IMR-90 (cell line): ENCODE data around the gene ADARB2. TPM values are rescaled to one million over a fixed set of nuclear protein-coding genes. Genes with fewer than 3 reads are reported as not detected.

Experiments used
- ATAC-seq: fragments of 200-7000 bp; cut with Tn5 transposase; 2 replicates; pipeline ENCODE4 v1.9.1; 2020; ENCODE audit warnings: low read depth, mild to moderate bottlenecking, moderate library complexity
- BruUV-seq: library from RNA; stranded (reverse); fragments of 400-500 nt; replicated peaks from 2 replicates; lab custom pipeline; 2021; lab: Mats Ljungman, UMichigan
- CTCF ChIA-PET: fragments of 300-600 bp; formaldehyde crosslinking; extraction: SDS; loops from one replicate; lab custom pipeline; 2021; ENCODE audit warnings: antibody characterized with exemption; lab: Yijun Ruan, JAX
- POLR2A ChIA-PET: fragments of 300-600 bp; sonication (Branson Sonifier 250); formaldehyde crosslinking; loops from one replicate; lab custom pipeline; 2022; ENCODE audit warnings: antibody characterized with exemption; ENCODE audit not compliant: unreplicated experiment; lab: Charles Lee
- DNase-seq: peaks from one replicate; pipeline ENCODE4 v3.0.0; 2013
- H2AFZ ChIP-seq: replicated peaks from 2 replicates; pipeline ENCODE3; 2013; ENCODE audit warnings: low read length, mild to moderate bottlenecking; ENCODE audit not compliant: poor library complexity
- H2AK5ac ChIP-seq: 2 replicates; pipeline ENCODE4 v1.6.1; 2013; ENCODE audit warnings: low read depth, low read length, inconsistent platforms
- H2AK9ac ChIP-seq: replicated peaks from 2 replicates; pipeline ENCODE3; 2013; ENCODE audit warnings: mild to moderate bottlenecking, low read depth, low read length, moderate library complexity; ENCODE audit not compliant: poor library complexity
- H2BK120ac ChIP-seq: 2 replicates; pipeline ENCODE4 v1.6.1; 2013; ENCODE audit warnings: low read depth, low read length, inconsistent platforms
- H2BK15ac ChIP-seq: 3 replicates; pipeline ENCODE4 v1.6.1; 2013; ENCODE audit warnings: low read depth, low read length, inconsistent platforms
- H2BK20ac ChIP-seq: 2 replicates; pipeline ENCODE4 v1.6.1; 2013; ENCODE audit warnings: low read depth, mild to moderate bottlenecking, inconsistent platforms, low read length, moderate library complexity
- H2BK5ac ChIP-seq: 2 replicates; pipeline ENCODE4 v1.6.1; 2013; ENCODE audit warnings: mild to moderate bottlenecking, low read depth, low read length, inconsistent platforms; ENCODE audit not compliant: poor library complexity, severe bottlenecking
- H3K14ac ChIP-seq: replicated peaks from 2 replicates; pipeline ENCODE4 v1.6.1; 2013; ENCODE audit warnings: low read depth, low read length, inconsistent platforms
- H3K18ac ChIP-seq: 2 replicates; pipeline ENCODE4 v1.6.1; 2013; ENCODE audit warnings: low read depth, low read length, control low read depth
- H3K23ac ChIP-seq: 2 replicates; pipeline ENCODE4 v1.6.1; 2013; ENCODE audit warnings: low read depth, low read length, inconsistent platforms
- H3K27ac ChIP-seq: 2 replicates; pipeline ENCODE4 v1.5.1; 2013; ENCODE audit warnings: mild to moderate bottlenecking, control low read depth, low read length; ENCODE audit not compliant: insufficient read depth
- H3K27me3 ChIP-seq: 2 replicates; pipeline ENCODE4 v1.6.1; 2013; ENCODE audit warnings: low read length; ENCODE audit not compliant: control insufficient read depth, insufficient read depth
- H3K36me3 ChIP-seq: 2 replicates; pipeline ENCODE4 v1.6.1; 2013; ENCODE audit warnings: low read length, mixed read lengths; ENCODE audit not compliant: control insufficient read depth, insufficient read depth
- H3K4ac ChIP-seq: 2 replicates; pipeline ENCODE4 v1.6.1; 2013; ENCODE audit warnings: low read depth, low read length, inconsistent platforms
- H3K4me1 ChIP-seq: 2 replicates; pipeline ENCODE4 v1.6.1; 2013; ENCODE audit warnings: low read length, mixed read lengths; ENCODE audit not compliant: control insufficient read depth, insufficient read depth
- H3K4me2 ChIP-seq: 2 replicates; pipeline ENCODE4 v1.6.1; 2013; ENCODE audit warnings: low read depth, mild to moderate bottlenecking, control low read depth, low read length, moderate library complexity
- H3K4me3 ChIP-seq: 2 replicates; pipeline ENCODE4 v1.5.1; 2013; ENCODE audit warnings: low read depth, mild to moderate bottlenecking, control low read depth, low read length, moderate library complexity; ENCODE audit not compliant: insufficient read depth
- H3K56ac ChIP-seq: 2 replicates; pipeline ENCODE4 v1.6.1; 2013; ENCODE audit warnings: low read length, inconsistent platforms; ENCODE audit not compliant: insufficient read depth; ENCODE audit errors: extremely low read depth
- H3K79me1 ChIP-seq, 2 experiments: 2 replicates each; pipeline ENCODE4 v1.6.1; 2013; ENCODE audit warnings: low read length in 2 of 2, inconsistent platforms in 1 of 2, low read depth in 1 of 2
- H3K9ac ChIP-seq: 2 replicates; pipeline ENCODE4 v1.6.1; 2013; ENCODE audit warnings: low read depth, low read length, control low read depth
- H3K9me1 ChIP-seq: 2 replicates; pipeline ENCODE4 v1.6.1; 2013; ENCODE audit warnings: low read length, inconsistent platforms; ENCODE audit not compliant: insufficient read depth
- H3K9me3 ChIP-seq: 2 replicates; pipeline ENCODE4 v1.6.1; 2013; ENCODE audit warnings: low read length; ENCODE audit not compliant: control insufficient read depth, insufficient read depth
- H4K20me1 ChIP-seq: 2 replicates; pipeline ENCODE4 v1.6.1; 2013; ENCODE audit warnings: low read length, inconsistent platforms; ENCODE audit not compliant: insufficient read depth
- H4K5ac ChIP-seq: 2 replicates; pipeline ENCODE4 v1.6.1; 2013; ENCODE audit warnings: mild to moderate bottlenecking, low read depth, low read length, control low read depth
- H4K8ac ChIP-seq, 2 experiments: 2 replicates each; pipeline ENCODE4 v1.6.1; 2013; ENCODE audit warnings: low read depth in 2 of 2, low read length in 2 of 2, control low read depth in 1 of 2, inconsistent platforms in 1 of 2
- H4K91ac ChIP-seq: 2 replicates; pipeline ENCODE4 v1.6.1; 2013; ENCODE audit warnings: low read depth, low read length, inconsistent platforms; ENCODE audit not compliant: insufficient read depth
- BHLHE40 ChIP-seq: fragments of 150-350 bp; IDR thresholded peaks from 2 replicates; pipeline ENCODE4 v1.6.1; 2016; ENCODE audit warnings: mild to moderate bottlenecking, low read depth, low read length
- CEBPB ChIP-seq: IDR thresholded peaks from 2 replicates; pipeline ENCODE4 v1.6.1; 2012; ENCODE audit warnings: low read depth, low read length, improper control_type of control experiment
- CHD1 ChIP-seq: IDR thresholded peaks from 2 replicates; pipeline ENCODE4 v1.6.1; 2012; ENCODE audit warnings: low read depth, low read length, improper control_type of control experiment
- ELK1 ChIP-seq: fragments of 150-350 bp; IDR thresholded peaks from 2 replicates; pipeline ENCODE4 v1.6.1; 2016; ENCODE audit warnings: low read depth, mild to moderate bottlenecking, low read length, moderate library complexity, borderline replicate concordance
- FOS ChIP-seq: fragments of 150-350 bp; IDR thresholded peaks from 2 replicates; pipeline ENCODE4 v1.6.1; 2016; ENCODE audit warnings: low read depth, low read length
- MAFK ChIP-seq: IDR thresholded peaks from 2 replicates; pipeline ENCODE4 v1.6.1; 2012; ENCODE audit warnings: low read depth, low read length, improper control_type of control experiment
- MAZ ChIP-seq: IDR thresholded peaks from 2 replicates; pipeline ENCODE4 v1.6.1; 2012; ENCODE audit warnings: low read depth, mild to moderate bottlenecking, low read length, improper control_type of control experiment, moderate library complexity, borderline replicate concordance
- MXI1 ChIP-seq: IDR thresholded peaks from 2 replicates; pipeline ENCODE4 v1.6.1; 2012; ENCODE audit warnings: low read depth, mild to moderate bottlenecking, low read length, moderate library complexity, borderline replicate concordance
- NFE2L2 ChIP-seq: fragments of 150-350 bp; IDR thresholded peaks from 2 replicates; pipeline ENCODE4 v1.6.1; 2016; ENCODE audit warnings: low read depth, mild to moderate bottlenecking, low read length
- POLR2A ChIP-seq: IDR thresholded peaks from 2 replicates; pipeline ENCODE4 v1.6.1; 2012; ENCODE audit warnings: mild to moderate bottlenecking, low read depth, low read length
- RAD21 ChIP-seq: IDR thresholded peaks from 2 replicates; pipeline ENCODE4 v1.6.1; 2012; ENCODE audit warnings: low read length, improper control_type of control experiment
- RCOR1 ChIP-seq: IDR thresholded peaks from 2 replicates; pipeline ENCODE4 v1.6.1; 2012; ENCODE audit warnings: mild to moderate bottlenecking, low read length, improper control_type of control experiment; ENCODE audit not compliant: insufficient replicate concordance
- RFX5 ChIP-seq: IDR thresholded peaks from 2 replicates; pipeline ENCODE4 v1.8.0; 2012; ENCODE audit warnings: low read depth, mild to moderate bottlenecking, low read length, moderate library complexity
- SMC3 ChIP-seq: fragments of 150-350 bp; IDR thresholded peaks from 2 replicates; pipeline ENCODE4 v1.6.1; 2016; ENCODE audit warnings: low read depth, mild to moderate bottlenecking, antibody characterized with exemption, low read length, moderate library complexity
- USF2 ChIP-seq: fragments of 150-350 bp; IDR thresholded peaks from 2 replicates; pipeline ENCODE4 v1.6.1; 2017; ENCODE audit warnings: mild to moderate bottlenecking, antibody characterized with exemption, low read length, low read depth
- WGBS, 2 experiments: methylation state at CpG; one replicate each; pipeline versions ENCODE4 v1.1.5 to v1.1.7; 2013; ENCODE audit warnings: missing lambda C conversion rate in 2 of 2; ENCODE audit not compliant: insufficient read length in 1 of 2; ENCODE audit errors: extremely low coverage in 2 of 2; 5-methylcytosine and 5-hydroxymethylcytosine counted together
- dilution Hi-C: fragments of 300-500 bp; cut with HindIII; formaldehyde crosslinking; loops from one replicate; pipeline ENCODE4 v1.14.3; 2018; ENCODE audit warnings: low sequenced_read_pairs; ENCODE audit not compliant: unreplicated experiment
- in situ Hi-C: fragments of 300-500 bp; cut with MboI; formaldehyde crosslinking; loops from 3 replicates; pipeline ENCODE4 v1.14.3; 2019; ENCODE audit warnings: low sequenced_read_pairs, inconsistent platforms, mixed read lengths
- intact Hi-C: fragments of 100-400 bp; cut with micrococcal nuclease; formaldehyde crosslinking; loops from 2 replicates; pipeline ENCODE4 v1.10.0; 2022
- polyA plus RNA-seq, 3 experiments: library from polyadenylated mRNA; depleted of rRNA; stranded (reverse); fragments of >200 nt; gene quantifications; 2 replicates each; pipeline ENCODE4 v1.2.3, GENCODE V29; 2012; ENCODE audit warnings: low replicate concordance in 1 of 3
- total RNA-seq: library from RNA; depleted of rRNA; stranded (reverse); fragments of >200 nt; gene quantifications from 2 replicates; pipeline ENCODE4 v1.2.3, GENCODE V29; 2012
- TF ChIP-seq, protein P1 (sequence below): conservative IDR thresholded peaks from 2 replicates; pipeline ENCODE4 v1.5.1; 2012; ENCODE audit warnings: mild to moderate bottlenecking, low read depth, low read length, improper control_type of control experiment

The ADARB2 gene
- total and polyA plus RNA-seq, 2 of the 4 experiments (the other 2 are of a cell fraction): not detected

- Histone ChIP-seq H2BK15ac (no peak overlapping the region), H3K23ac (no peak overlapping the region), H2AFZ (no peak overlapping the region), H3K4ac (no peak overlapping the region), H3K9ac (no peak overlapping the region), H3K9me3 (no peaks in the 10 kb centered on the region; the same call in 1 of the 2 replicates), H2BK120ac (no peak overlapping the region), H2BK20ac (no peak overlapping the region), H3K4me3 (no peak overlapping the region), H3K4me1 (no peaks in the 10 kb centered on the region), H2AK5ac (no peak overlapping the region), H3K27me3 (peaks cover 5% of the 10 kb centered on the region; the same call in 1 of the 2 replicates), H3K56ac (no peak overlapping the region), H2AK9ac (no peak overlapping the region), H4K8ac (no peak overlapping the region), H3K14ac (no peak overlapping the region), H3K79me1 (no peaks in the 10 kb centered on the region), H3K36me3 (no peaks in the 10 kb centered on the region), H3K18ac (no peak overlapping the region), H3K27ac (no peak overlapping the region), H3K4me2 (no peak overlapping the region), H4K20me1 (no peaks in the 10 kb centered on the region), H3K9me1 (no peaks in the 10 kb centered on the region), H2BK5ac (no peak overlapping the region), H4K91ac (no peak overlapping the region), H4K5ac (no peak overlapping the region)
- ChIA-PET POLR2A (no interaction called here), CTCF (no interaction called here)
- in situ Hi-C loops (no loop called here), dilution Hi-C loops (no loop called here), intact Hi-C loops (no loop called here)
- ATAC-seq: no peak
- TF ChIP-seq SMC3 (no peak), RAD21 (no peak), MAFK (no peak), CHD1 (no peak), NFE2L2 (no peak), ELK1 (no peak), FOS (no peak), MAZ (no peak), RCOR1 (no peak), RFX5 (no peak), POLR2A (no peak), BHLHE40 (no peak), USF2 (no peak), MXI1 (no peak), CEBPB (no peak)
- TF ChIP-seq, protein P1, sequence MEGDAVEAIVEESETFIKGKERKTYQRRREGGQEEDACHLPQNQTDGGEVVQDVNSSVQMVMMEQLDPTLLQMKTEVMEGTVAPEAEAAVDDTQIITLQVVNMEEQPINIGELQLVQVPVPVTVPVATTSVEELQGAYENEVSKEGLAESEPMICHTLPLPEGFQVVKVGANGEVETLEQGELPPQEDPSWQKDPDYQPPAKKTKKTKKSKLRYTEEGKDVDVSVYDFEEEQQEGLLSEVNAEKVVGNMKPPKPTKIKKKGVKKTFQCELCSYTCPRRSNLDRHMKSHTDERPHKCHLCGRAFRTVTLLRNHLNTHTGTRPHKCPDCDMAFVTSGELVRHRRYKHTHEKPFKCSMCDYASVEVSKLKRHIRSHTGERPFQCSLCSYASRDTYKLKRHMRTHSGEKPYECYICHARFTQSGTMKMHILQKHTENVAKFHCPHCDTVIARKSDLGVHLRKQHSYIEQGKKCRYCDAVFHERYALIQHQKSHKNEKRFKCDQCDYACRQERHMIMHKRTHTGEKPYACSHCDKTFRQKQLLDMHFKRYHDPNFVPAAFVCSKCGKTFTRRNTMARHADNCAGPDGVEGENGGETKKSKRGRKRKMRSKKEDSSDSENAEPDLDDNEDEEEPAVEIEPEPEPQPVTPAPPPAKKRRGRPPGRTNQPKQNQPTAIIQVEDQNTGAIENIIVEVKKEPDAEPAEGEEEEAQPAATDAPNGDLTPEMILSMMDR: no peak
- WGBS, 2 experiments: 64% methylated on average over 7 of the region's 8 CpGs; no CpG with 5 or more reads in 1 of the 2 experiments
- no TSS peak for BruUV-seq
- no peak for DNase-seq
Measured at GRCh38 chr10:1156616-1156886, 580.8 kb downstream of the ADARB2 start.
